BJ (cell line): ENCODE measurements around the gene STK38. TPM values are rescaled to one million over a fixed set of nuclear protein-coding genes. Genes with fewer than 3 reads are reported as not detected.

ENCODE experiments used
- CTCF ChIA-PET: fragments of 350-600 bp; formaldehyde crosslinking; extraction: SDS; loops from one replicate; lab custom pipeline; 2021; ENCODE audit warnings: antibody characterized with exemption, inconsistent platforms; lab: Yijun Ruan, JAX
- POLR2A ChIA-PET: fragments of 300-600 bp; sonication (Branson Sonifier 250); formaldehyde crosslinking; extraction: SDS; loops from one replicate; lab custom pipeline; 2021; ENCODE audit warnings: antibody characterized with exemption; lab: Charles Lee
- DNase-seq: peaks from one replicate; pipeline ENCODE4 v3.0.0-alpha.2; 2011; ENCODE audit warnings: low read depth
- H3K27me3 ChIP-seq: 2 replicates; pipeline ENCODE4 v1.6.0; 2011; ENCODE audit warnings: low read length; ENCODE audit not compliant: control insufficient read depth, insufficient read depth
- H3K36me3 ChIP-seq: 2 replicates; pipeline ENCODE4 v1.5.1; 2011; ENCODE audit warnings: low read length; ENCODE audit not compliant: control insufficient read depth, insufficient read depth
- H3K4me3 ChIP-seq: 2 replicates; pipeline ENCODE4 v1.5.1; 2011; ENCODE audit warnings: low read depth, mild to moderate bottlenecking, control low read depth, low read length
- polyA plus RNA-seq: library from polyadenylated mRNA; depleted of rRNA; stranded (reverse); fragments of >200 nt; gene quantifications from 2 replicates; pipeline ENCODE4 v1.2.3, GENCODE V29; 2011
- TF ChIP-seq, protein P1 (sequence below): IDR thresholded peaks from 2 replicates; pipeline ENCODE4 v1.5.1; 2011; ENCODE audit warnings: low read depth, mild to moderate bottlenecking, control low read depth, inconsistent platforms, low read length, moderate library complexity; ENCODE audit not compliant: insufficient read depth

The STK38 gene
- polyA plus RNA-seq, 1 experiment = 22.1 TPM

GRCh38 chr6:36533321-36533720 is 14.0 kb downstream of the STK38 start:
- Histone ChIP-seq H3K4me3 (no peak overlapping the region), H3K27me3 (no peaks in the 10 kb centered on the region), H3K36me3 (no peaks in the 10 kb centered on the region)
- ChIA-PET CTCF (interaction anchor here (1.6 to 2.1 kb wide), 2 partner anchors 17 to 46 kb away, joined by 4 to 9 read pairs; no protein-coding TSS in a partner anchor), POLR2A (no interaction called here)
- DNase-seq = no peak
- TF ChIP-seq, protein P1, sequence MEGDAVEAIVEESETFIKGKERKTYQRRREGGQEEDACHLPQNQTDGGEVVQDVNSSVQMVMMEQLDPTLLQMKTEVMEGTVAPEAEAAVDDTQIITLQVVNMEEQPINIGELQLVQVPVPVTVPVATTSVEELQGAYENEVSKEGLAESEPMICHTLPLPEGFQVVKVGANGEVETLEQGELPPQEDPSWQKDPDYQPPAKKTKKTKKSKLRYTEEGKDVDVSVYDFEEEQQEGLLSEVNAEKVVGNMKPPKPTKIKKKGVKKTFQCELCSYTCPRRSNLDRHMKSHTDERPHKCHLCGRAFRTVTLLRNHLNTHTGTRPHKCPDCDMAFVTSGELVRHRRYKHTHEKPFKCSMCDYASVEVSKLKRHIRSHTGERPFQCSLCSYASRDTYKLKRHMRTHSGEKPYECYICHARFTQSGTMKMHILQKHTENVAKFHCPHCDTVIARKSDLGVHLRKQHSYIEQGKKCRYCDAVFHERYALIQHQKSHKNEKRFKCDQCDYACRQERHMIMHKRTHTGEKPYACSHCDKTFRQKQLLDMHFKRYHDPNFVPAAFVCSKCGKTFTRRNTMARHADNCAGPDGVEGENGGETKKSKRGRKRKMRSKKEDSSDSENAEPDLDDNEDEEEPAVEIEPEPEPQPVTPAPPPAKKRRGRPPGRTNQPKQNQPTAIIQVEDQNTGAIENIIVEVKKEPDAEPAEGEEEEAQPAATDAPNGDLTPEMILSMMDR = no peak

- H3K27me3 ChIP-seq = no peaks in the 10 kb centered on the region
- TF ChIP-seq, protein P1 = no peak
- H3K4me3 ChIP-seq = no peak overlapping the region
- ChIA-PET POLR2A (no interaction called here), CTCF (interaction anchor here (0.7 kb wide), 1 partner anchor 11 kb away, joined by 3 read pairs; no protein-coding TSS in a partner anchor)
- no peak for DNase-seq
- peaks cover 3% of the 10 kb centered on the region for H3K36me3 ChIP-seq
Observed at GRCh38 chr6:36526066-36526465, 21.2 kb downstream of the STK38 start.

DNA sequence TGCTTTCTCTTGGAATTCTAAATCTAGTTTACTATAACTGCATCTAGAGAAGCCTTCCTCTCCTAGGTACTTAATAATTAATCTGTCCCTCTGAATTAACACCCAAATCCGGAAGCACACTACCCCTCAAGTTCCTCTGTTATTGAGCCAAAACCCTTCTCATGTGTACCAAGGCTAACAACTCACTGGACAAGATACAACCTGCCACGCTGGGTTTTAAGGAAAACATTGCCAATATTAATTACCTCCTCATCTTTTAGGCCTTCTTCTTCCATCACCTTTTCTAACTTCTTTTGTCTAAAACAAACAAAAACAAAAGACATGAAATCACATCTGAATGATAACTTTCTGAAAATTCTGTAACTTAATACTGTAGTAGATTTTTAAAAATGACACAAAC is 21.9 kb downstream of the STK38 start:
- peaks cover 3% of the 10 kb centered on the region for H3K36me3 ChIP-seq
- H3K27me3 ChIP-seq = no peaks in the 10 kb centered on the region
- ChIA-PET CTCF (no interaction called here), POLR2A (no interaction called here)
- no peak for DNase-seq
- TF ChIP-seq, protein P1 = no peak
- H3K4me3 ChIP-seq = no peak overlapping the region

DNA sequence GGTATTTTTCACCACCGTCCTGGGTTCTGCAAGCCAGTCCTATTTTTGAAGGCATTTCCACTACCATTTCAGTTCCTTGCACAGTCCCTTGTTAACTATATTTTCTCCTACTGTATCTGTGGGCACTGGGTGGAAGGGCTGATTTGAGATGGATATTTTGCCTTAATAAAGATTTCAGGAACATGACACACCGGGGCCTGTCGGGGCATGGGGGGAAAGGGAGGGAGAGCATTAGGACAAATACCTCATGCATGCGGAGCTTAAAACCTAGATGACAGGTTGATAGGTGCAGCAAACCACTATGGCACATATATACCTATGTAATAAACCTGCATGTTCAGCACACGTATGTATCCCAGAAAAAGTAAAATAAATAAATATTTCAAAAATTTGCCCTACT is 22.4 kb downstream of the STK38 start:
- no peak for DNase-seq
- TF ChIP-seq, protein P1 = no peak
- H3K4me3 ChIP-seq = no peak overlapping the region
- ChIA-PET POLR2A (no interaction called here), CTCF (no interaction called here)
- H3K36me3 ChIP-seq = peaks cover 4% of the 10 kb centered on the region
- no peaks in the 10 kb centered on the region for H3K27me3 ChIP-seq

DNA sequence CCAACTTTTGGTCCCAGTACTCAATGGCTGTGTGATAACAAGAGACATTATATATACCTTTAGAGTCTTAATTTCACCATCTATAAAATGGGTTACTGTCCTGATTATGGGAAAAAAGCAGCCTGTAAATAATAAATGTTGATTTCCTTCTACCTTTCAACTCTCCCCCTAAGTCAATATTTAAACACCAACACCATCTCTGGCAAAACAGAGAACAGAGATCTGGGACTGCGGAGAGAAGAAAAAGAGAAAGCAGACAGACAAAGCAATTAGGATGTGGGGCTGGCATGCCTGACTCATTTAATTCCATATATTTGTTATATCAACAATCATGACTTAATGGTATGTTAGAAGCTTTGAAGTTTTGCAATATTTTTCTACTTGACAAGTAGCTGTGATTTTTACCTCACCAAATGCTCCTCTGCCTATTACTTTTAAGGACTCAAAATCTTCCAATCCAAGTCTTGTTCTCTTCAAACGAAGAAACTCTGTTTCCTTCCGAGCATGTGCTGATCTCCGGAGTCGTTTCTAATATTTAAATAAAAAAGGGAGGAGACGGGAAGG is 23.3 kb downstream of the STK38 start:
- H3K36me3 ChIP-seq = peaks cover 6% of the 10 kb centered on the region
- ChIA-PET POLR2A (no interaction called here), CTCF (interaction anchor here (1.3 to 1.4 kb wide), 2 partner anchors 12 to 21 kb away, joined by 3 to 4 read pairs; no protein-coding TSS in a partner anchor)
- DNase-seq = no peak
- no peaks in the 10 kb centered on the region for H3K27me3 ChIP-seq
- TF ChIP-seq, protein P1 = no peak
- no peak overlapping the region for H3K4me3 ChIP-seq
